ENCODE measurements around the gene SIVA1. TPM values are rescaled to one million over a fixed set of nuclear protein-coding genes. Genes with fewer than 3 reads are reported as not detected.
A peak's percentile ranks its signal among the peaks of the same experiment; 100 is the strongest.

SIVA1 gene
- total RNA-seq, 2 experiments from 2014 or later: 137 to 147 TPM

DNA sequence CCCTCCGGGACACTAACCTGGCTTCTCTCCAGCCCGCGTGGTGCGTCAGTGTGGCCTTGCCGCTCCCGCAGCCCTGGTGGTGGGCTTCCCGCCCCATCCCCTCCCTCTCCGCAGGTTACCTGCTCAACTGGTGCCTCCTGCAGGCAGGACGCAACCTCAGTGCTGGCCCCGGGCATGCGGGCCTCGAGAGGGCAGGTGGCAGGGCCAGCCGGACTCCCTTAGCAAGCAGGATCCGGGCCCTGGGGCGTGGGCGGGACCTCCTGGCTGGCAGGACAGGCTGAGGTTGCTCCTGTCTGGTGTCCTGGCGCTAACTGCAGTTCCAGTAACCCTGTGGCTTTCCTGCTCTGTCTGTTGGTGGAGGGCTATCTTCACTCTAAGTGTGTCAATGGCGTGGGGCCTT is 37.5 kb upstream of the SIVA1 start:
- Mint-ChIP-seq H3K4me1 (no peaks in the 10 kb centered on the region), H3K9me3 (no peaks in the 10 kb centered on the region), H3K36me3 (peaks cover 3% of the 10 kb centered on the region)

GRCh38 chr14:104715871-104716270 is 37.1 kb upstream of the SIVA1 start:
- H3K4me1 Mint-ChIP-seq: no peaks in the 10 kb centered on the region
- H3K4me3 Mint-ChIP-seq: no peak overlapping the region

More for the DNA sequence above, 37.5 kb upstream of the SIVA1 start:
- no peak for DNase-seq
- H3K27me3 Mint-ChIP-seq: no peaks in the 10 kb centered on the region
- no peak overlapping the region for H3K4me3 Mint-ChIP-seq
- H3K27ac Mint-ChIP-seq: no peak overlapping the region

DNA sequence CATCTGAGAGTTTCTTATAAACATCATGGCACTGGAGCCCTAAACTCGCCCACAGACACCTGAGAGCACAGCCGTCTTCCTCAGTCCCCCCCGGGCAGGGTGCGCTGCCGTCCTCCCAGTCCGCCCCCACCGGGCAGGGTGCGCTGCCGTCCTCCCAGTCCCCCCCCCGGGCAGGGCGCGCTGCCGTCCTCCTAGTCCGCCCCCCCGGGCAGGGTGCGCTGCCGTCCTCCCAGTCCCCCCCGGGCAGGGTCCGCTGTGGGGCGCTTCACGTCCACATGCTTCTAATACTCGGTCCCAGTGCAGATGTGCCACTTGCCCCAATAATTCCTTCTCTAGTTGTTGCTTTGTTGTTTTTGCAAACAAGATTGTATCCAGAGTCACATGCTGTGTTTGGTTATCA is 35.8 kb upstream of the SIVA1 start:
- H3K36me3 Mint-ChIP-seq: peaks cover 3% of the 10 kb centered on the region
- no peak overlapping the region for H3K4me3 Mint-ChIP-seq
- H3K27ac Mint-ChIP-seq: no peak overlapping the region
- no peak for DNase-seq
- H3K27me3 Mint-ChIP-seq: no peaks in the 10 kb centered on the region
- H3K9me3 Mint-ChIP-seq: no peaks in the 10 kb centered on the region
- no peaks in the 10 kb centered on the region for H3K4me1 Mint-ChIP-seq

More at GRCh38 chr14:104715871-104716270, 37.1 kb upstream of the SIVA1 start:
- Mint-ChIP-seq H3K27ac (no peak overlapping the region), H3K9me3 (no peaks in the 10 kb centered on the region), H3K27me3 (no peaks in the 10 kb centered on the region), H3K36me3 (peaks cover 3% of the 10 kb centered on the region)
- DNase-seq: no peak

DNA sequence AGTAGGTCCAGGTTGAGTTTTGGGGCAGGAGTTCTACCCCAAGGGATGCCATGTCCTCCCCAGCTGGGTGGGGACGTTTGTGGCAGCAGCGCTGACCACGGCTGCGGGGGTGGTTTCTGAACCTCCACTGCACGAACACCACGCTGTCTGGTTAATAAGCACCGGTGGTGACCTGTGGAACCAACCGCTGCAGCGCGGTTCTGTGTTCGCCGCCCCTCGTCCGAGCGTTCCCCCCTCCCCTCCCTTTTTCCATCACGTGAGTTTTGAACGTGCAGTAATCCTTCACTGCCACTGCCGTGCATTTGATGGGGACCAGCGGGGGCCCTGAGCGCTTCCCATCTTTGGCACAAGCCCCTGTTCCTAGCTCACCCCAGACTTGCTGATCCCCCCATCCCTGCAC is 35.3 kb upstream of the SIVA1 start:
- Mint-ChIP-seq H3K9me3 (no peaks in the 10 kb centered on the region), H3K36me3 (peaks cover 3% of the 10 kb centered on the region), H3K4me1 (no peaks in the 10 kb centered on the region), H3K27me3 (no peaks in the 10 kb centered on the region), H3K4me3 (no peak overlapping the region), H3K27ac (no peak overlapping the region)
- no peak for DNase-seq

- no peak overlapping the region for H3K27ac Mint-ChIP-seq
- peaks cover 3% of the 10 kb centered on the region for H3K36me3 Mint-ChIP-seq
- no peak overlapping the region for H3K4me3 Mint-ChIP-seq
- no peak for DNase-seq
- H3K4me1 Mint-ChIP-seq: no peaks in the 10 kb centered on the region
- no peaks in the 10 kb centered on the region for H3K27me3 Mint-ChIP-seq
- H3K9me3 Mint-ChIP-seq: no peaks in the 10 kb centered on the region
Measured at GRCh38 chr14:104718147-104718546, 34.8 kb upstream of the SIVA1 start.

DNA sequence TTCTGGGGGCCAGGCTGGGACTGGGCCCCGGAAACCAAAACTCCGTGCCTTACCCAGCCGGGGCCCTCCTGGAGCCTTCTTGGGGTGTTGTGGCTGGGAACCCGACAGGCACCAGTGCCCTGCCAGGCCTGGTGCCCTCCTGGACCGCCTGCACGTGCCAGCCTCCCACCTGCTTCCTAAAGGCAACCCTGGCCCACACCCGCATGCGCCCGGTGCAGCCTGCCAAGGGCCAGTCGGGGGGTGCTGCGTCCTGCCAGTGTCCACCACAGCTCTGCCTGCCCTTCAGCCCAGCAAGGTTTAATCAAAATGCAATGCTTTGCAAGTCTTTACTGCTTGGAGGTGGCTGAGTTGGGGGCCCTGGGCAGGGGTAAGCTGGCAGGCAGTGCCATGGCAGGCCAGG is 34.1 kb upstream of the SIVA1 start:
- Mint-ChIP-seq H3K4me1 (no peaks in the 10 kb centered on the region), H3K27ac (no peak overlapping the region), H3K9me3 (no peaks in the 10 kb centered on the region), H3K4me3 (no peak overlapping the region), H3K36me3 (peaks cover 3% of the 10 kb centered on the region), H3K27me3 (no peaks in the 10 kb centered on the region)
- DNase-seq: no peak

DNA sequence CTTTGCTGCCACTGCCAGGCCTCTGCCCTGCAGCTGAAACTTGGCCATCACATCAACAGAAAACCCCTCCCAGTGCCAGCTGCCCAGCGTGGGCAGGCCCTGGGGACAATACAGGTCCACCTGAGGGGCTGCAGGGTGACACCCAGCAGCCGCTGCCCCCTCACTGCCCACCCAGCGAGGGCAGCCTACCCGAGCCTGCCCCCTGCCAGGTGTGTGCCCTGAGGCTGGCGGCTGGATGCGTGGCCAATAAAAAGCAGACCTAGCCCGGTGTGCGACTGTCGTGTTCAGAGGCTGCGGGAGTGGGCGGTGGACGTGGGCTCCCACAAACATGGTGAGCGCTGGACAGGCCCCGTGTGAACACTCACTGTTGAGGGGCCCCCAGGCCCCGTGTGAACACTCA is 33.6 kb upstream of the SIVA1 start:
- H3K4me1 Mint-ChIP-seq: no peaks in the 10 kb centered on the region

GRCh38 chr14:104721505-104722431 is 31.2 kb upstream of the SIVA1 start:
- Mint-ChIP-seq H3K36me3 (no peaks in the 10 kb centered on the region), H3K27me3 (no peaks in the 10 kb centered on the region), H3K9me3 (no peaks in the 10 kb centered on the region), H3K4me3 (no peak overlapping the region), H3K27ac (no peak overlapping the region), H3K4me1 (no peaks in the 10 kb centered on the region)
- no peak for DNase-seq

More for the DNA sequence above, 33.6 kb upstream of the SIVA1 start:
- peaks cover 3% of the 10 kb centered on the region for H3K36me3 Mint-ChIP-seq
- no peak overlapping the region for H3K4me3 Mint-ChIP-seq
- H3K9me3 Mint-ChIP-seq: no peaks in the 10 kb centered on the region
- no peaks in the 10 kb centered on the region for H3K27me3 Mint-ChIP-seq
- H3K27ac Mint-ChIP-seq: no peak overlapping the region
- no peak for DNase-seq

DNA sequence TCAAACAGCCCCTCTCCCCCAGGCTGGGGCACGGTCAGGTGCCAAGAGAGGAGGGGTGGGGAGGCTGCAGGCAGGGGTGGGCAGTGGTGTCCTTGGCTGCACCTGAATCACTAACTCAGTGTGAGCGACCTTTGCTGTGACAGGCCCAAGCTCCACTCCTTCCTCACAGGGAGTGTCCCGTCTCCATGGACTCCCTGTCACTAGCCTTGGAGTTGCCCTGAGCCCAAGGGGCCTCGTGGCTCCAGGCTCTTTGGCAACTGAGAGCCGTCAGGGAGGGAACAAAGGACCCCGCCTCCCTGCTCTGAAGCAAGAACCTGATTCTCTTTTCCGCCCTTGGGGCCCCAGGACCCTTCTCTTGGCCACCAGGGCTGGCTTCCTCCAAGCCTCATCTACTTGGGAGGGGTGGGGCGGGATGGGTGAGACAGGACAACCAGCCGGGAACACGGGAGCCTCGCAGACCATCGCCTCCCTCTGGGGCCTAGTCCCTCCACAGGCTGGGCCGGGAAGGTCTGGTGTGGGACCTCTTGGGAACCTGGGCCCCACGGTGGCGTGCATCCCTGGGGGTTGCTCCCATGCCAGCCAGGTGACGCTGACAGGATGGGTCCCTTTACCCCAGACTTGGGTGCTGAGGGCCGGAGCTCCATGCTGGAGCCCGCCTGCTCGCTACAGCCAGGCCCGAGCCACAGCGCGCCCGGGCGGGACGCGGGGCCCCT is 29.9 kb upstream of the SIVA1 start:
- Mint-ChIP-seq H3K36me3 (no peaks in the 10 kb centered on the region), H3K9me3 (no peaks in the 10 kb centered on the region), H3K27me3 (no peaks in the 10 kb centered on the region)

GRCh38 chr14:104723651-104724406 is 29.1 kb upstream of the SIVA1 start, which contains the start of gene ADSS1:
Gene ADSS1, plus strand, starts transcription at chr14:104724229. Its CDS starts 42 bp downstream, at chr14:104724271.
- H3K36me3 Mint-ChIP-seq: no peaks in the 10 kb centered on the region
- no peak within 1 kb of the TSS for H3K27ac Mint-ChIP-seq
- no peaks in the 10 kb centered on the region for H3K27me3 Mint-ChIP-seq
- DNase-seq: peak; percentile 66
- peak within 1 kb of the TSS; percentile 54 for H3K4me3 Mint-ChIP-seq
- H3K4me1 Mint-ChIP-seq: no peaks in the 10 kb centered on the region
- no peaks in the 10 kb centered on the region for H3K9me3 Mint-ChIP-seq

More for the DNA sequence above, 29.9 kb upstream of the SIVA1 start:
- Mint-ChIP-seq H3K27ac (no peak overlapping the region), H3K4me3 (no peak overlapping the region), H3K4me1 (no peaks in the 10 kb centered on the region)
- DNase-seq: no peak

DNA sequence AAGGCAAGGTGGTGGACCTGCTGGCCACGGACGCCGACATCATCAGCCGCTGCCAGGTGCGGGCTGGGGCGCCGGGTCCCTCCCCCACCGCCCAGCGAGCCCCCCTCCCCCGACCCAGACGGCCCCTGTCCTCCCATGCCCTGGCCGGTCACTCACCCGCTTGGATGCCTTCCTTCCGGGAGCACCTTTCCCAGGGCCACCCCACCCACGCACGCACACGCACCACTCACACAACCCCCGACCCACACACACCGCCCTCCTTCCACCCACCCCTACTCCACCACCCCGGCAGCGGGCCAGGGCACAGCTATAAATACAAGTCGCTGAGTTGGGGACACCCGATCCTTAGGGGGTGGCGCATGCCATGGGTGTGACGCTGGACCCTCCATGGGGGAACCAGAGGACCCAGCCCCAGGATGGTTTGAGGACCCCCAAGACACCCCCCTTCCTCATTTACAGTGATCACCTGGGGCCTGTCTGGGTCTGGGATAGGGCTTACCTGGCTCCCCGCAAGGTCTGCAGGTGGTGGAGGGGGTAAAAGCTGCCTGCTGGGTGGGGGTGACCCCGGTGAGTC is 28.5 kb upstream of the SIVA1 start:
- Mint-ChIP-seq H3K27me3 (no peaks in the 10 kb centered on the region), H3K36me3 (no peaks in the 10 kb centered on the region), H3K9me3 (no peaks in the 10 kb centered on the region), H3K27ac (no peak overlapping the region), H3K4me1 (no peaks in the 10 kb centered on the region), H3K4me3 (peak overlapping the region; percentile 54)
- no peak for DNase-seq

- Mint-ChIP-seq H3K4me3 (peak overlapping the region; percentile 54), H3K4me1 (no peaks in the 10 kb centered on the region), H3K27me3 (no peaks in the 10 kb centered on the region), H3K27ac (no peak overlapping the region), H3K36me3 (no peaks in the 10 kb centered on the region), H3K9me3 (no peaks in the 10 kb centered on the region)
- no peak for DNase-seq
Measured at GRCh38 chr14:104724981-104725771, 27.8 kb upstream of the SIVA1 start.

DNA sequence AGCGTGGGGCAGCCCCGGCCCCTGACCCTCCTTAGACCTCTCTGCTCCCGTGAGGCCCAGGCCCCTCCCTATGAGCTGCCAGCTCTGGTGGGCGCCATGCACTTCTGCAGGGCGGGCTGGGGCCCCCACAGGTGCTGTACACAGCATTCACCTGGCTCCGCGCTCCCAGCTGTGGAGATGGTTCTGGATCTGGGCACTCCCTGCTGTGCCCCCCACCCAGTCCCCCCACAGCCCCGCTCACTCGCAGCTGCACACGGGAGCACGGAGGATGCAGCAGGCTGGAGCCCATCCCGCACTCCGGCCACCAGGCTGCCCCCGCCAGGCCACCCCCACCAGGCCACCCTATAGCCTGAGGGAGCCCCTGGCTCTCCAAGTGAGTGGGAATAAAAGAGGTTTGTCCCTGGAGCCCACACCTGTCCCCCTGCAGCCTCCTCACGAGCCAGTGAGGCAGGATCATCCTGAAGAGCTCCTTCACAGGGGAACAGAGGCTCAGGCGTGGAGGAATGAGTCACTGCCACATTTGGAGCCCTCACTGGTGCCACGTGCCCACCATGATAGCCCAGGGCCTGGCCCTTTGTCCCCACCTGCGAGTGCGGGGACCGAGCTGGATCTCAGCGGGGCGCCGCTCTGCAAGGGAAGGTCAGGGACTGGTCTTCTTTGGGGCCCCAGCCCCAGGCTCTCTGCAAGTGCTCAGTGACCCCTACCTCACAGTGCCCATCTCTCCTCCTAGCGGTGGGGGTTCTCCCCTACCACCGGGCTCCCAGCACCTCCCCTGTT is 27.0 kb upstream of the SIVA1 start:
- no peaks in the 10 kb centered on the region for H3K9me3 Mint-ChIP-seq
- DNase-seq: no peak
- no peaks in the 10 kb centered on the region for H3K27me3 Mint-ChIP-seq
- H3K4me3 Mint-ChIP-seq: no peak overlapping the region
- no peak overlapping the region for H3K27ac Mint-ChIP-seq
- H3K4me1 Mint-ChIP-seq: no peaks in the 10 kb centered on the region
- no peaks in the 10 kb centered on the region for H3K36me3 Mint-ChIP-seq

Measured in activated naive CD8-positive, alpha-beta T cell treated with anti-CD3 and anti-CD28 coated beads for 36 hours (primary cell).